Activated CD8-positive, alpha-beta memory T cell treated with anti-CD3 and anti-CD28 coated beads, Interleukin-2, amount 50 U/mL, for 4 hours (primary cell): Measurements from ENCODE around the gene CSRP3.

ENCODE experiments used
- DNase-seq: peaks from one replicate; pipeline ENCODE4 v3.0.0-alpha.2; 2020

The CSRP3 gene

DNA sequence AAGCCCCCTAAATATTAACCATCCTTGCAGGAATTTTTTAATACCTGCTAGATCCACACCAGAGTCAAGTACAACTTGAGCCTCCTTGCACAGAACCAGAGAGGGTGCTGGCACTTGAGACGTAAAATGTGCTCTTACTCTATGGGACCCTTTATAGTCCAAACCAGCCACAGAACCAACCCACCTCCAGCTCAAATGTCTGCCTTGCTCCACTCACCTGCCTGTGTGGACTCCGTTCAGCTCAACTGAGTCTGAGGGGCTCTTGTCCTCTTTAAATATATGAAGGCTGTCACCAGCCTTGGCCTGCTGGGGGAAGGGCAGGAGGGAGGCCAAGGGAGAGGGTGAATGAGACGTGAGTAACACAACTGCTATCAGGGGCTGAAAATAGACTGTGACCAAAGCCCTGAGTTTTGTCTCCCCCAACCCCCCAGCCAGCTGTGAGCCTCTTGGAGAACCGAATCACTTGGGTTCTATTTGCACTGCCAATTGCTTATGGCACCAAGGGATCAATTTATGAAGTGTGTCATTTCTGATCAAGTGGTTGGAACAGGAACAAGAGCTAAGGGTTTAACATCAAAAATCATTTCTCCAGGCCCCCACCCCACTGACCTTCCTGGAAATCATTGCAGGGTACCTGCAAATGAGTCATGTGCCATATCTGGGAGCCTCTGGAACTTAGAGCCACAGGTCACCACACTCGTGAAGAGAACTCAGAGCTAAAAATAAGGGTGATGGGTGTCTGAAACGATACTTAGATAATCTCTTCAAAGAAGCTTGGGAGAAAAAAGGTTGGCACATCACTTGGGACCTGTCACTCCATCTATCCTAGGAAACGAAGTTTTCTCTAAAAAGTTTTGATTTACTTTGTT is at the start of gene CSRP3:
CSRP3 (minus strand) TSS at position 247 of the 869 bp plus-strand sequence. CDS start 9,535 bp downstream, outside the sequence.
- no peak for DNase-seq

DNA sequence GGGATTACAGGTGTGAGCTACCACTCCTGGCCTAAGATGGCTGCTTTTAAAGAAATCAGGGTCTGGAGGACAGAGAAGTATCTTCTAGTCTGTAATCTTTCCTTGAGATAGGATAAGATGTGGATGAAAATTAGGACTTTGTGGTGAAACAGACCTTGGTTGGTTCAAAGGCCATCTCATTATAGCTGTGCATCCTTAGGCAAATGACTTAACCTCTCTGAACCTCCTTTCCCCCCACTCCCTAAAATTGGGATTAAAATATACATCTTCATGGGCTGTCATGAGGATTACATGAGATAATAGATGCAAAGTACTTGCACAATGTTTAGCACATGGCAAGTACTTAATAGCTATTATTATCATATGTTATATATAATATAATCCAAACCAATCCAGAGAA is 49.8 kb upstream of the CSRP3 start:
- DNase-seq: no peak

DNA sequence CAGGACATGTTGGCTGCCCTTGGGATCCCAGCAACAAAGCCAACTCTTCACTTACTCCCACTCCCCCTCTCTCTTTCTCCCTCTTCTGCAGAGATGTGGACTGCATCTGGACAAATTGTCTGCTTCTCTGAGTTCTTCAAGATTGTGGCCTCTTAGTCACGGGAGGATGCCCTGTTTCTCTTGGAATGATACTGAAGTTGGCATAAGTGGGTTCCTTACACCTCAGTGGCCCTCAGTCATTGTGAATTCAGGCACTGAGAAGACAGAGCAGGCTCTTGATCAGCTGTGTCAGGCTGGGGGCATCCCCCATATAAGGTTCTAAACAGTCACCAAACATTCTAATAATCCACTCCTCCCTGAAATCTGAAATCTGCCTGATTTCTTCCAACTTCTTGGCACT is 45.0 kb upstream of the CSRP3 start:
- no peak for DNase-seq

DNA sequence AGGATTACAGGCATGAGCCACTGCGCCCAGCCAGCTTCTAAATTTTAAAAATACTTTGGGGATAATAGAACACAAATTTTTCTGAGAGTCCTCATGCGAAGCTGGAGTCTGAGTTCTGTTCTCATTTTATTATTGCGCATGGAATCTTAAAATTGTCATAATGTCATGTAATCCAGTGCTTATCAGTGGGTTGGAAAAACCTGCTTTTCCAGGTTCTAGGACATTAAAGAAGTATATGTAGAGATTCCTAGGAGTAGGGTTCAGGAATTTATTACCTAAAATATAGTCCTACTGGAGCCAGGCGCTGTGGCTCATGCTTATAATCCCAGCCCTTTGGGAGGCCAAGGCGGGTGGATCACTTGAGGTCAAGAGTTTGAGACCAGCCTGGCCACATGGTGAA is 43.6 kb upstream of the CSRP3 start:
- DNase-seq: no peak

DNA sequence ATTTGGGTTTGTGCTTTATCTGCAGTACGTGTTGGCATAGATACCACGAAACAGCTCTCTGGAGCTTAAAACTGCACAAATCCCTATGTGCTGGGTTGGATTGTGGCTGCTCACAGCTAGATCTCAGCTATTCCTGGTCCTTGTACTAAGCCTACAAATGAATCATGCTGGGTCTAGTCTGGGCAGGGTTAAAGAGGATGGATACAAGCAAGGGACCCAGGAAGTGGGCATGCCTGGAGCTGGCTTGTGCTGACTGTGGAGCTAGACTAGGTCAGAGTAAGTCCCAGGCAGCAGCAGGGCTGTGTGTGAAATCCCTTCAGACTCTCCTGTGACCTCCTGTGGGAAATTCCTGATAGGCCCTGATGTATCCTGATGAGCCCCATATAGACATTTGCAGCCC is 42.8 kb upstream of the CSRP3 start:
- no peak for DNase-seq

DNA sequence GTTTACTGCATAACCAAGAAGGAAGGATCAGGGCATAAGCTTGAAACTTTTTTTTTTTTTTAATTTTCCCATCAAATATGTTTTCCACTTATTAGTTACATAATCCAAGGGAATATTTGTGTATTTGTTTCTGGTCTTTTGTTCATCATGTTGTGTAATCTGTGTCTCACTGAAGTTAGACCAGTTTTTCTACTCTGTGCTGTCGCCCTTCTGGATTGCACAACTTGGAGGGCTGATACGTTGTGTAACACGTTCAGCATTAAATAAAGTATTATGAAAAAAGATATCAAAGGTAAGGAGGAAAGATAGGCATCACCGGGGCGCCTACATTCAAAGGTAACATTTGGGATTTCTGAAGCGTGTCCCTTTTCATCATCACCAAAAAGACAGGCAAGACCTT is 42.3 kb upstream of the CSRP3 start:
- DNase-seq: no peak

DNA sequence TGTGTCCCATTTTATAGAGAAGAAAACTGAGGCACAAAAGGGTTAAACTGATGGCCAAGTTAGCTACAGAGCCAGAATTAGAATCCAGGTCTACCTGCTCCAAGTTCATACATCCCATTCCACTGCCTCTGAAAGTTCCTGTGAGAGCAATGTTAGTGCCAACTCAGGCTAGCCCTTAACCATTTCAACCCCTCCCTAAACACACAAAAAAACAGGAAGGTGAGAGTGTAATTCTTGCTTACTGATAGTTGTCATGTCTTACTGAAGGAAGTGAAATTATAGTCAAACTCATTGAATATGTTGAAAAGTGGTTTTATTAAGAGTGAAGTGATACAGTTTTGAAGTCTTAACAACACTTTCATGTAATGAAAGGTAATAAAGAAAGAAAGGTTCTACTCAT is 41.8 kb upstream of the CSRP3 start:
- DNase-seq: no peak

DNA sequence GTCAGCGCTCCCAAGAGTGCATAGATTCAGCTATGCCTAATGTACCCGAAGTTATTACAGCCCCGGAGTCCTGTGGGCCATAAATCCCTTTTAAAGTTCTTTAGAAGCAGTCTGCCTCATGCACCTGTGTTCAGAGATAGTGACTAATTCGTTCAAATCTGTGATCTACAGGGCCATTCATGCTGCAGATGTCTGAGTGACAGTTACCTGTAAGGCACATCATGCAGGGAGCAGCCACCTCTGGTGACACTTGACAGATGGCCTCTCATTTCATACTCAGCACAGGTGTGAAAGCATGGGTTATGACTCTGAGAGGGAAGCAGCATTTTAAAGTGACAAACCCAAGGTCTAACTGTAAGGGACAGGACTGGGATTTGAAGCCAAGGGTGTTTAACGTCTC is 41.4 kb upstream of the CSRP3 start:
- no peak for DNase-seq

DNA sequence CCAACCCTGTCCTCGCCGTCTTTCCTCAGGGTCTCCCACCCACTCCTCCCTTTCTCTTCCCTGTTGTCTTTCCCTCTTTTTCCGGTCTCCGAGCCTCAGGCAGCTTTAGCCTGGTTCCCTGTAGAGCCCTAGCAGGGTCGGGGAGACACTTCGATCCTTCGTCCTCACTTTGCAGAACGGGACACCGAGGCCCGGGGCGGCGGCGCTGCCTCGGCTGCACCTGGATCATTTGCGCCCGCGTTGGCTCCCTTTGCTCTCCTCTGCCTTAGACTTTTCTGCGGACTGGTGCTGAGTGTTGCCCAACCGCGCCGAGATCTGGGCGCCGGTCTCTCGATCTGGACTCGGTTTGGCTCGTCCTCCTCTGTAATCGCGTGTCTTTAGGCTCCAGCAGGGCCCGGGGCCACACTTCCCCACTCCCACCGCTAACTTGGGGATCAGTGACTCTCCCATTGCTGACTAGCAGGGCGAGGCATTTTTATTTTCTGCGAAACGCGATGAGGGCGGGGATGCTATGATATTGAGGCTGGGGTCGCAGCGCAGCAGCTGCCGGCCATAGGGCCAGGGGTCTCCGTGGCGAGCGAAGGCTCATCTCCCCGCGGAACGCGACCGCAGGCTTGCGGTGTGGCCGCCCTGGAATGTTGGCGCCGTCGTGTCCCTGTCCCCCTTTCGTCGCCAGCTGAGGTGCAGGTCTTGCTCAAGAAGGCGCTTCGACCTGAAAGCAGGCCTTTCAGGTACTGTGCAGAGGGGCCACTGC is 40.6 kb upstream of the CSRP3 start:
- DNase-seq: no peak

DNA sequence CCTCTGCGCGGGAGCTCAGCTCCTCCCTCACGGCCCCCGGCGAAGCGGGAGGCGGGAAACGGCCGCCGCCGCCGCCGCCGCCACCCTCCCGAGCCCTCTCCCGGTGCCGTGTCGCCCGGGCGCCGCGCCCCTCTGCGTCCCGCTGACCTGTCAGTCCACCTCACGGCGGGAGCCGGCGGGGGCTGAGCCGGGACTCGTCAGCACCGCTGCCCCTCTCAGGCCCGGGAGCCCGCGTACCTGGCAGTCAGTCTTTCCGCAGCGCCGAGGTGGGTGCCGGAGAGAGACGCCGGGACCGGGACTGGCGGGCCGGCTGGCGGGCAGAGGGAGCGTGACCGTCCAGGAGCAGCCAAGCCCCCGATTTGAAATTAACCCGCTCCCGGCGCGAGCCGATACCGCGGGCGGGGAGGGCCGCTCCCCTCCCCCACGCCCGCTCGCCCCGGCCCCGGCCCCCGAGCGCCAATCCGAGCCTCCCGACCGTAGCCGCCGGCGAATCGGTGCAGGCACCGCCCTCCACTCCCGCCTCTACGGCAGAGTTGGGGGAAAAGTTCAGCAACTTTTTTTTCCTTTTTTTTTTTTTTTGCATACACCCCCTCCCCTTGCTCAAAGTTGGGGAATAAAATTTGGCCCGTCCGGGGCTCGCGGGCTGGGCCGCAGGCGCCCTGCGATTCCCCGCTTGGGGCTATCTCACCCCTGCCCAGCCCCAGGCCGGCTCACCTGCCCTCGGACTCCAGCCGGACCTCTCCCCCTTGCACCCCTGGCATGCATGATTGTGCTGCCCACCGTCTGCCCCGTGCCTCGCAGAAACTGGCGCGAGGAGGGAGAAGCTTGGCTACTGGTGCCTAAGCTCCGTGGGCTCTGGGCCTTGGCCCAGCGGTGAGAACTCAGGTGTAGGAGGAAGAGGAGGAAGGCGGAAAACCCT is 39.7 kb upstream of the CSRP3 start:
- no peak for DNase-seq

DNA sequence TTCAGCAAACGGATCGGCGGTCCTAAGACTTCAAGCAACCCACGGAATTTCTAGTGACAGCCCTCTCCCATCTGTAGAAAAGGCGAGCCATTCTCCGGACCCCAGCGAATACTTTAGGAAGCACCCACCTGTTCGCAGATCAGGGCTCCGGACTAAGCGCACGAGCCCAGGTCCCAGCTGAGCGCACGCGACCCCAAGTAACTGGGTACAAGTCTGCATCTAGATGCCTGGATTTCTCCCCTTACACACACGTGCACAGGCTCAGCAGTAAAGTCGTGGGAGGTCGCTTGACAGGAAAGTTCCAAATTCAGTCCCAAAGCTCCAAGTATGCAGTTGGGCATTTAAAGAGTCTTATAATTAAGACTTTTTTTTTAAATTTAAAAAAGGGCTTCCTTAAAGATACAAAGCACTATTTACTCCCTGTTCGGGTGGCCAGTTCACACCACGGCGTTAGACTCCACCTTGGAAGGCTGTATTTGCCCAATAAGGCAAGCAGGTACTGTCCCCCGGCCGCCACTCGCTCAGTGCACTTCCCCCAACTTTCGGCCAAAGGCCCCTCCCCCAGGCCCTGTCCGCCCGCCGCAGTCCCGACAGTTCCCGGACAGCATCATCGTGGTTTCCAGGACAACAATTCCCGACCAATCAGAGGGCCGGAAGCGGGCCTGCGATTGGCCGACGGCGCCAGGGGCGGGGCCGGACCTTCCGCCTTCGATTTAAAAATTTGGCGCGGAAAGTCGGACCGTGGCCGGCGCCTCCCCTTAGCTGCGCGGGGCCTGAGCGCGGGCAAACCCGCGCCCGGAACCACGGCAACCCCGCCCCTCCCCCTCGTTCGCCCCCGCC is 38.9 kb upstream of the CSRP3 start, which contains the start of gene E2F8:
E2F8 (minus strand) TSS at position 526 of the 840 bp plus-strand sequence. CDS start 824 bp downstream, outside the sequence.
- DNase-seq: peak; percentile 73

DNA sequence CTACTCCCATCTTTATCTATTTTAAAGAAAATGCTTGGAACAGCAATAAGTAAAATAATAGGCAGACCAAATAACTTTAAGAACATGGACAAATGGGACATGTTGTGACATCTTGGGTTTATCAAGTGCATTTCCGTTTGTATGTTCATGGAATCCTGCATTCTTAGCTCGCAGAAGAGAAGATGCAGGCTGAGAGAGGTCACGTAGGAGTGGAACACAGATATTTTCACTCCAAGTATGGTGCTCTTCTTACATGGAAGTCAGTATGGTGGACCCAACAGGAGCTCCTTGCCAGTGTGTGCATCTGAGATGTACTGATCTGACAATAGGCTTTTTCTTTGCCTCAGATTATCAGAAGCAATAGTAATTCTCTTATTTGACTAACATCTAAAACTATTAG is 37.3 kb upstream of the CSRP3 start:
- DNase-seq: no peak

DNA sequence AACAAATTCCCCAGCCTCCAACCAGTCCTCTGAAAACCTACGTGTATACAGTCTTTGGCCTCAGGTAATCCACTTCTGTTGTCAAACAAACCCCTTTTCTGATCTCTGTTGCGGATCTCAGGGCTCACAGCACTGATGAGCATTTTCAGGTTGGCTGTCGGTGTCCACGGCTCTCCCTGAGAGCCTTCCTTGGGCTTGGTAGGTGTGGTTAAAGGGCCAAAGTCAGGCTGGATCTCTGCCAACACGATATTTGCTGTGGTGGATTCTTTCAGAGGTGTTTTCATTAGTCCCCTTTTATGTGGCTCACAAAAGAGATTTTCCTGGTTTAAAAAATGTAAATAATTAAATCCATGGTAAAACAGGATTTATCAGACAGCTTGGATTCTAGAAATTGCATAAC is 36.0 kb upstream of the CSRP3 start:
- DNase-seq: no peak

DNA sequence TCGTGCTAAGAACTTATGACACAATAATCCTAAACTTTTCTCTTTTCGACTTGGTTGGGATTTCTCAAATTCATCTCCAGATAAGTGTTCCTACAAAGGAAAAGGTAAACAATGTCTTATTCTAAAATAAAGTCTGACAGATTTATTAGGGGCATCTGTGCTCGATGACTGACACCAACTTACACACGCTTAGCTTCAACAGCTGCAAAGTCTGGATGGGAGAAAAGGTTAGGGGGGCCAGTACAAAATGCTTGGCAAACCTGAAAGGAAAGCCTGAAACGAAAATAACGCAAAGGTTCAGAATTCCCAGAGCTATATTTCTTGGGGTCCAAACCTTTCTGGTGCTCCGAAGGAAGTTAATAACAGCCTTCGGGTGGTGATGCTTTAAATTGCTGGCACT is 35.6 kb upstream of the CSRP3 start:
- no peak for DNase-seq

DNA sequence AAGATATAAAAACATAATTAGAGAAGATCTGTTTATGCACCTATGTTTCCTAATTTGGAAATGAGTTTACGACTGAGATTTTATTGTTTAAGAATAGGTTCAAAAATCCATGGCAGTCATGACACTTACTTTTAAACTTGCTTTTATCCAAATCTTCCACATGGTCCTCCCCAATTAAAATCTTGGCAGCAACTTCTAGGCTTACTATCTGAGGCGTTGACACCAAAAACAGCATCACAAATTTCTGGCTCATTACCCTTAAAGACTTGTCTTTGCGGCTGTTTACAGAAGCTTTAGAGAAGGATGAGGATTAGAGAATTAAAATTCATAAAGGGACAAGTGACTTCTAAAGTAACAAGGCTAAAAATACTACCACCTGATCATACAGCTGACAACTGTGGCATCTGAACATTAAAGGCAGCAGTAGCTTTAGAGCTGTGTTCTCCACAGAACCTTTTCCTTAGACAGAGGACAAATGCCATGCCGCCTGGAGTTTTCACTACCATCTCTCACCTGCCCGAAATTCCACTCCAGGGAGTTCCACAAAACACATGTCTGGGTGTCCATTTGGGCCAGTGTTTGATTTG is 32.5 kb upstream of the CSRP3 start:
- no peak for DNase-seq

DNA sequence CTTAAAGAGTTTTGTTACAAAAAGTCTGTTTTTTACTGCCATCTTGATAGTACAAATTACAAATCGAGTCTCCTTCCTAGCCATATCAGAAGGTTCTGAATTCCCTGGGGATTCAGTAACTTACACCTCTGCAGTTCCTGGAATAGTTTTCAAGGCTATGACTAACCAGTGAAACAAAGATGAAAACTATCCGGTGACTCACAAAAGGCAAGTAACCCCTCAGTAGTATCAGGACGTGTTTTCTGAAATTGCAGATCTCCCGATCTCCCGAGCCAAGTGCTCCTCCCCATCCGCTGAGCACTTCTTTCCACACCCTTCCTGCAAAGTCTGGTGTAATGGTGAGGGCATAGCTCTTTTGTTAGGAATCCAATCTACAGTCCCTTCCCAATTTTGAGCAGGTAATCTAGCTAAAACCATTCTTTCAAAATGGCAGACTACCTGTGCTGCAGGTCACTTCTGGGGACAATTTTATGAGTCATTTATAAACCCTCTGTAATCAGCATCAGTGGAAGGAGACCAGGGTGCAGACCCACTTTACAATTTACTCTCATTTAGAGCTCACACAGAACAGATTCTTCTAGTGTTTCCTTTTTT is 31.2 kb upstream of the CSRP3 start:
- no peak for DNase-seq

DNA sequence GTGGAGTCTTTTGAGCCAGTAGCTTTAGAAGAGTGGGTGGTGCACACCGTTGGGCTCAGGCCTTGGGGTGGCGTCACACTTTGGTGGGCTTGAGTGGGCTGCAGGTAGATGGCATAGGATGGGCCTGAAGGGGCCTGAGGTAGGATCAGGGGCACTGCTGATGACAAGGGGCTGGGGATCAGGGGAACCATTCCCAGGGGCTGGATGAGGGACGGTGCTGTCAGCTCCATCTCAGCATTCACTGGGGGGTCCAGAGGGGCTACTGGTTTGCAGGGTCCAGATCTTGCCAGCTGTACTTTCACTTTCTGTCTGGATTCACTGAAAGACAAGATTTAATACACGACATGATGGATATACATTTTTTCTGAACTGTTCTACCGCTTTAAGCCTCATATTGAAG is 27.9 kb upstream of the CSRP3 start:
- no peak for DNase-seq

DNA sequence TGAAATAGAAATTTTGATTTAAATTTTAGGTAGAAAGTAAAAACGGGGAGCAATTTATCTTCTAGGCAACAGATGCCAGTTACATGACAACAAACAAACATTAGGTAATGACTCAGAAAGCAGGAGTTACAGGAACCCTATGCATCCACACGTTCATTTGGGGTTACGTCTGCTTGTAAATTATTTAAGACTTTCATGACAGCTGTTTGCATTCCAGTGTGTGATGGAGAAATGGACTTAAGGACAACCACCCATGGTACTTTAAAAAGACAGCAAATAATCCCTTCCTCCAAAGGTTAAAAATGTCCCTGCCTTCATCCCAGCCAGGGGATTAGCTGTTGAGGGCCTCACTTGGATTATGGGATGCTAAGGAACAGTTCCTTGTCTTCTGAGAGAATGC is 27.2 kb upstream of the CSRP3 start:
- no peak for DNase-seq

DNA sequence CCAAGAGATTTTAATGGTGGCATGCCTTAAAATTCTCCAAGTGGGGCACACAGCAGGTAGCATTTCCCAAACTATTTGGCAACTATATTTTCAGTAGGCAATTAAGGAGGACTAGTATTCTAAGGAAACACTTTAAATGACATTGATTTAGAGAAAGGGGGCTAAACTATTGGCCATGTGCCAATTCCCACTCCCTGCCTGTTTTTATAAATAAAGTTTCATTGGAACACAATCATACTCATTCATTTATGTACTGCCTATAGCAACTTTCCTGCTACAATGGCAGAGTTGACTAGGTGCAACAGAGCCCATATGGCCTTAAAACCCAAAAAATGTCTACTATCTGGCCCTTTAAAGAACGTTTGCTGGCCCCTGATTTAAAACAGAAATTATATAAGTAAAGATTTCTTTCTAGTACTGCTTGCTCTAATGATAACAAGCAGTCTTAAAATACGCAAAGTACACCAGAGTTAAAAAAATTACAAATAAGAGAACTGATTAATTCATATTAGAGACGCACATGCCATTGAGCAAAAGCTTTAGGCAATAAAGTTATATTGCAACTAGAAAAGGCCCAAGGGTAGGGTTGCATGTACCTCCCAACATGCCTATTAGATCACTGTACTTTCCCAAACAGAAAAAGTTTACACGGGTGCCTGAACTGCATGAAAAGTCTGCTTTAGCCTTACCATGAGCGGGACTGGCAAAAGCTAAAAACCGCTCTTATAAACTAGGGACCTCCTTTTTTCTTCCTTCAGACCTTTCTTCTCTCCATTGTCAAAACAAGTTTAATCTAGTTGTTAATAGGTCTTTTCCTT is 24.8 kb upstream of the CSRP3 start:
- no peak for DNase-seq

DNA sequence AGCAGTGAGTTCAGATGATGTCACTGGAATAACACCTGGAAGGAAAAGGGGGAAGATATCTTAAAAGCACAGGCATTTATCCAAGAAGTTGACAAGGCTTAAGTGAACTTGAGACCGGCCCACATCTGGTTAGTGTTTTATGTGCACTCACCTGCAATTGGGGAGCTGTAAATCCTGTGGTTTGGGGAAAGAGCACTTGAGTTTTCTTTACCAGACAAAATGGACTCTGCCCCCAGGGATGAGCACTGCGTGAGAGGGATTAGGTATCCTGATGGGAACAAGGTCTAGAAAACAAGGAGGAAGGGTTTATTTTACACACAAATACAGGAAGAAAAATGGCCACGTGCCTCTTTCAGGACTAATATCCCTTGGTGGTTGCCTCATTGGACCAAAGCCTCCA is 23.8 kb upstream of the CSRP3 start:
- DNase-seq: no peak
